HG02840 (cell line): ENCODE results near the gene USPL1.

Experiments
- ATAC-seq: cut with Tn5 transposase; IDR thresholded peaks from one replicate; pipeline ENCODE4 v1.9.1; 2021; ENCODE audit warnings: mild to moderate bottlenecking, moderate library complexity, moderate number of reproducible peaks; ENCODE audit not compliant: unreplicated experiment, low FRiP score

The USPL1 gene

DNA sequence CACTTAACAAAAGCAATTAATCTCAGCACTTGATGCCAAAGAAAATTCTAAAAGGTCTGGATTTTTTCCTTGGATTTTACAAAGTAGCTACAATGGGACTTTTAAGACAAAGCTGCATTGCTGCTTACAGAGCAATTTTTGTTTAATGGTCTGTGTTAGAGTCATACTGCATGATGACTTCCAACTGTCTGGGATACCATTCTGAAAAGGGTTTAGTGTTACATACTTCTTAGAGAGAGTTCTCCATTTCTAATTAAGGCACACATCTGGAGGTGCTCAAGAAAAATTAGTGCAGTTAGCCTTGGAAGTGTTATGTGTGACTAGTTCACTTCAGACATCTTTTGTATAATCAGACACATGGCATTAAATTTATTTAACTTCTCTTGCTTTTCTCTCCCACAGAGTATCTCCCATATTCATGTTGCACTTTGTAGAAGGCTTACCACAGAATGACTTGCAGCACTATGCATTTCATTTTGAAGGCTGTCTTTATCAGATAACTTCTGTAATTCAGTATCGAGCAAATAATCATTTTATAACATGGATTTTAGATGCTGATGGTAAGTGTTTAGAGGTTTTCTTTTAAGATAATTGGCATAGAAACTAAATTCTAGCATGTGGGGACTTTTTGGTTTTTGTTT, 35.1 kb downstream of the USPL1 start:
- no peak for ATAC-seq

DNA sequence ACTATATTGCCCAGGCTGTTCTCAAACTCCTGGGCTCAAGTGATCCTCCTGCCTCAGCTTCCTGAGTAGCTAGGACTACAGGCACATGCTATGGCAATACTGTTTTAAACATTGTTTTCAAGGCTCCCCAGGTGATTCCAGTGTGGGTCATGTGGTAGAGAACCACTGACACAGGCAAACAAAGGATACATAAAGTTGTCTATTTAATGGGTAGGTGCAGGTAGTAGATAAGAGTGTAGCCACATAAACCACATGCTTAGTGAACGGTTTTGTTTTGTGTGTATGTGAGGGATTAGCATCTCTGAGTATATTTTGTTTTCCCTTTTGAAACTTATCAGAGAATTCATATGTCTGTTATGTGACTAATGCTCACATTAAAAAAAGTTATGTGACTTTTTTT, 36.7 kb downstream of the USPL1 start:
- no peak for ATAC-seq

GRCh38 chr13:30656178-30656577, 38.5 kb downstream of the USPL1 start:
- ATAC-seq, result no peak

DNA sequence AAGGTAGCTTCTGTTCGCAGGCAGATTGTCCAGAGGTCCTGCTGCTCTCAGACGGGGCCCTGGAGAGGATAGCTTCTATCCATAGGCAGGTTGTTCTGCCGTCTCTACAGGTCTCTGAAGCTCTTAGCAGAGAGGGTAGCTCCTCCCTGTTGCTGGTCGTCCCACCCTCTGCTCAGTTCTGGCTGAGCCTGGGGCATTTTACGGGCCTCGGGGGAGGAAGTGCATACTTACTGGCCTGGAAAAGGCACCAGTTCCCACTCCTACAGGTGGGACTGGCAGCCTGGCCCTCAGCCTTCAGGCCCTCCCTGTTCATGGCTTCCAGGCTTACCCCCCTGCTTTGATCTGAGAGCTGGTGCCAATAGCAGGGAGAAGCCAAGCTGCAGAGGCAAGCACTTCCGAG, 42.3 kb downstream of the USPL1 start:
- ATAC-seq, result no peak

- ATAC-seq, result no peak
These were observed 43.1 kb downstream of the USPL1 start for GRCh38 chr13:30660796-30661195.

GRCh38 chr13:30664689-30665275, 47.1 kb downstream of the USPL1 start:
- ATAC-seq, result no peak

DNA sequence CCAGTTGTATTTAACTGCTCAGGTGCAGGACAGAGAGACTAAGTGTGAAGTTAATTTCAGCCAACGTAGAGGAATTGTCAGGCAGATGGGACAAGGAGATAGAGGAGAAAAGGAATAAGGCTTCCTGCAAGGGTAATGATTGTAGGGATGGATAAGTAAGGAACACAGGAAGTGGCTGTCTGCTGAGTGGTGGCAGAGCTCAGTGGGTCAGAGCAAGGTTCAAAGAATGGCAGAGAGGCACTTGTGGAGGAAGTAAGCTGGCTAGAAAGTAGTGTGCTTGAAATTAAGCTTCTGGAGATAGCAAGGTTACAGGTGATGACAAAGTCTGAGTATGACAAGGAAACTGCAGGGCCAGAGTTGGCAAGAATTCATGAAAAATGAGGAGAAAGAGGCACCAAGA, 47.9 kb downstream of the USPL1 start:
- no peak for ATAC-seq

GRCh38 chr13:30666113-30666512, 48.4 kb downstream of the USPL1 start:
- no peak for ATAC-seq

DNA sequence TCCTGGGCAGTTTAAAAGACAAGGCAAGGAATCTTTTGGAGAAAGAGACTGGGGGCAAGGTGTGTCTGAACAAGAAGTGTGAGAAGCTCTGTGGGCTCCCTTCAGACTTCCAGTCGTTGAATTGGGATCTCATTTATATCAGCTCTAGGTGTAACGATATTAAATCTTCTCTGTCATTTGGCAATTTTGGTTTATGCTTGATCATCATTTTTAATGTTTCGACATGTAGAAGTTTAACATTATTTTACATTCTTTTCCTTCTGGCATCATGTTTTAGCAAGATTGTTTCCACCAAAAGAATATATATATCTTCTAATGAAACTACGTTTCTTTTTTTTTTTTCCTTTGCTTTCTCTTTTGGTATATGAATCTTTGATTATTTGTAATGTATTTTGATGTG, 49.3 kb downstream of the USPL1 start:
- no peak for ATAC-seq

GRCh38 chr13:30668312-30668711, 50.6 kb downstream of the USPL1 start:
- no peak for ATAC-seq

DNA sequence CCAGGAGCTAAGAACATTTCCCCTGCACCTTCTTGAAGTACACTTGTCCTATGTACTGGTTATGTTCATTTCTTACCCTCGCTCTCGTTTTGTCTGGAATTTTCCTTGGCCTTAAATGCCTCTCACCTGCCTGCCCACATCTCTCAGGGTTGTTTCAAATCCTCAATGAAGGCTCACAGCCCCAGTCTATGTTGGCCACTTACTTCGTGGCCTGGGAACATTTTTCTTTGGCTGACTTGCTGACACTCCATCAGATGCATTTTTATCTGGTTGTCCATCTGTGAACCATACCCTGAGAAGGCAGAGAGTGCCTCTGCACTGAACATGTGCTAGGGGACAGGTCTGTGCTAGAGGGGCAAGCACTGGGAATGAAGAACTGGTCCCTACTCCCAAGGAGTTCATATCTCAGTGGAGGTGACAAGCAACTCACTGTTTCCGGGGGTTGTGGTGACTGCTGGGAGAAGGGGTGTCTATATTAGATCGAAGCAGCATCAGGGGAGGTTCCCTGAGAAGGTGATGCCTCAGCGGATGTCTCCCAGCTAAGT, 53.6 kb downstream of the USPL1 start:
- no peak for ATAC-seq

DNA sequence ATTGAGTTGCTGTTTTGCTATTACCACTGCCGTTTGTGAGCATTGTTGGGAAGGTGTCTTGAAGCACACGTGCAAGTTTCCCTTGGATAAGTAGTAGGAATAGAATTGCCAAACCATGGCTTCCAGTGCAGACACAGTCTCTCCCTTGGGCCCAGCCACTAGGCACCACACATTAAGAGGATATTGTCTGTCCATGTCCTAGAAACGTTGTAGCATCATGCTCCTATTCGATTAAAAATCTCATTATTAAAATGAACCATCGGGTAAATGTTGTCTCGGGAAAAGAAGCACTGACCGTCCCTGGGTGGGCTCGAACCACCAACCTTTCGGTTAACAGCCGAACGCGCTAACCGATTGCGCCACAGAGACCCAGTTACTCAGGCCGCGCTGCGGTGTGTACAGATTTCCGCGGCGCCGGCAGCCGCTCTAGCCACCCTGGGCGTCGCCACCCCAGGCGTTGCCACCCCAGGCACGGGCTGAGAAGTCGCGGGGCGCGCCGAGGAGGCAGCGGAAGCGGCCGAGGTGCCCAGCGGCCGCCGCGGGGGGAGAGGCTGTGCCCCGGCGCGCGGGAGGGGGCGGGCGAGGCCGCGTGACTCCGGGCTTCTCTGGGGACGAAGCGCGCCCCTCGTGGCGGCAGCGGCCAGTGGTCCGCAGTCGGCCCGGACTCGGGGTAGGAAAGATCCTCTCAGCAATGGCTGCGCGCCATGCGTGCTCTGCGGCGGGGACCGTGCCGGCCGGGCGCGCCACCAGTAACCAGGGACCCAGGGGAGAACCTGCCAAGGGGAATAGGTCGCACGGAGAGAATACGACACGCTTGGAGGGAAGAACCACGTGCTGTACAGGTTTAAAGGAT, 56.2 kb downstream of the USPL1 start:
- peak; percentile 87 for ATAC-seq

DNA sequence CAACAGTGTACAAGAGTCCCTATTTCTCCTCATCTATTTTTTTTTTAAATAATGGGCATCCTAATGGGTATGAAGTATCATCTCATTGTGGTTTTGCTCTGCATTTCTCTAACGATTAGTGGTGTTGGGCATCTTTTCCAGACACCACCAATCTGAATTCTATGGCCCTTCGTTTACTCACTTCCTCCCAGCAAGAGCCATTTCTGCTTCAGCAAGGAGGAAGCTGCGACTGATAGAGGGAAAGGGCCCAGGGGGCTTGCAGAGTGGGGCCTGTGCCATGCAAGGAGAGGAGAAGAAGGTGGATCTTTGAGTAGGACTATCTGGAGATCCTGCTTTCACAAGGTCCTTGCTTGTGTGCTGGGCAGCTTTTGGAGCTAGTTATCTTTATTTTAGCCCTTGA, 58.0 kb downstream of the USPL1 start:
- no peak for ATAC-seq

DNA sequence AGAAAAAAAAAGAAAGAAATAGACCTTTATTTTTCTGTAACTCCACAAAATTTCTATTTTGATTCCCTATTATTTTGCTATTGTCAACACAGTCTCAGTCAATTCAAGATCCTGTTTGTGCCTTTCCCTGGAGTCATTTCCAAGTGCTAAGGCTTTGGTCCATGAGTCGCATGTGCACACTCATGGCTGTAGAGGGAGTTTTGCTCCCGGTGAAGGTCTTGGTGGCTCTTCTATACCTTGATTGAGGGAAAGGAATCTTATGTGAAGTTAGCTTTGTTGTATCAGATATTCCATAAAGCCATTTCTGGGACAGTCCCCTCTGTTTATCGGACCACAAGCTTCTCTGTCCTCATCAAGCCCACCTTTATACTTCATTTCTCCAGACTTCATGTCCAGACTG, 59.0 kb downstream of the USPL1 start:
- no peak for ATAC-seq

GRCh38 chr13:30679483-30680330, 62.0 kb downstream of the USPL1 start:
- ATAC-seq, result no peak

GRCh38 chr13:30681843-30682242, 64.1 kb downstream of the USPL1 start:
- no peak for ATAC-seq

- no peak for ATAC-seq
These were observed 67.7 kb downstream of the USPL1 start for GRCh38 chr13:30685320-30685859.

DNA sequence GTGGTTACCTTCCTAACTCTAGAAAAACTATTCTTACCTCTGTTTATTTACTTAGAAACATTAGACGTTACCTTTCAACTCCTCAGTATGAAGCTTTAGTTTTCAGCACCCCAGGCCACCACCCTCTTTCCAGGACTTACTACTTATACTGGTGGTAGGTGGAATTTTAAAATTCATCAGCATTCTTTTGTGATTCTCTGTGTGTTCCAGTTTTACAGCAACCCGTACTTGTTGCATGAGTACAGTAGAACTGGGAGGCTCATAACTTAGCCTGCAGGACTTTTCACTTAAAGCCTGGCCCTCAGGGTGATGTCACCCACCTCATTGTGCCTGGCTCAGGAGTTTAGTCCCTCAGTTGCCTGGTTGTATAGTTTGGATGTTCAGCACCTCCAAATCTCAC, 68.3 kb downstream of the USPL1 start:
- no peak for ATAC-seq

DNA sequence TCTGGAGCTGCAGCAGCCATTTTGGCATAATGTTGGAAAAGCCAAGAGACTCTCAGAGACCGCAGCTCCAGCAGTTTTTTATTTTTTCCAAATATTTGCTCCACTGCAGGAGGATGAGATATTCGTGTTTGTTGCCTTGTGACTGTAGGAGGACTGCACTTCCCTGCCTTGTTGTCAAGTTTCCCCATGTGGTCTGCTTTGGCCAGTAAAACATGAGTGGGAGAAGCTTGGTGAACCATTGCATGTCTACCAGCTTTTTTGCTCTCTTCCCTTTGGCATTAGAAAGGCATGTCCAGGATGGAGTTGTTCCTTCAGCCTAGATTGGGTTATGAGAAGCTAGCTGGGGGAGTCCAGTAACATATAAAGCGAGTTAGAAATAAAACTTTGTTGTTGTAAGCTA, 69.9 kb downstream of the USPL1 start:
- no peak for ATAC-seq

DNA sequence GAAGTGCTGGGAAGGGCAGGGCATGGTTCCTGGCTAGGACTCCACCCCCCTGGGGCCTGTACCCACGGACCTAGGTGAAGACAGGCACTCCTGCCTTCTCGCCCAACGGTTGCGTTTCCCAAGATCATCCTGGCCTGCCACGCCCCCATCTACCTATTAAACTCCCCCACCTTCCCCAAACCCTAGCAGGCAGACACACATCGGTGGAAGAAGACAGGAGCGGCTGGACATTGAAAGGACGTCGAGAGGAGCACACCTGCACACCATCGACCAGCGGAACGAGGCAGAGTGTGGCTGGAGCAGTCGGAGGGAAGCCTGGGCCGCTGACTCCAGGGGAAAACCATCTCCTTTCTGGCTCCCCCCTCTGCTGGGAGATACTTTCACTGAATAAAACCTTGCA, 72.0 kb downstream of the USPL1 start:
- ATAC-seq, result no peak
